ENCODE data around the gene HIPK4. TPM values are rescaled to one million over a fixed set of nuclear protein-coding genes. Genes with fewer than 3 reads are reported as not detected.

HIPK4 gene
- total RNA-seq, 1 donor from 2014 or later = 0.72 TPM

DNA sequence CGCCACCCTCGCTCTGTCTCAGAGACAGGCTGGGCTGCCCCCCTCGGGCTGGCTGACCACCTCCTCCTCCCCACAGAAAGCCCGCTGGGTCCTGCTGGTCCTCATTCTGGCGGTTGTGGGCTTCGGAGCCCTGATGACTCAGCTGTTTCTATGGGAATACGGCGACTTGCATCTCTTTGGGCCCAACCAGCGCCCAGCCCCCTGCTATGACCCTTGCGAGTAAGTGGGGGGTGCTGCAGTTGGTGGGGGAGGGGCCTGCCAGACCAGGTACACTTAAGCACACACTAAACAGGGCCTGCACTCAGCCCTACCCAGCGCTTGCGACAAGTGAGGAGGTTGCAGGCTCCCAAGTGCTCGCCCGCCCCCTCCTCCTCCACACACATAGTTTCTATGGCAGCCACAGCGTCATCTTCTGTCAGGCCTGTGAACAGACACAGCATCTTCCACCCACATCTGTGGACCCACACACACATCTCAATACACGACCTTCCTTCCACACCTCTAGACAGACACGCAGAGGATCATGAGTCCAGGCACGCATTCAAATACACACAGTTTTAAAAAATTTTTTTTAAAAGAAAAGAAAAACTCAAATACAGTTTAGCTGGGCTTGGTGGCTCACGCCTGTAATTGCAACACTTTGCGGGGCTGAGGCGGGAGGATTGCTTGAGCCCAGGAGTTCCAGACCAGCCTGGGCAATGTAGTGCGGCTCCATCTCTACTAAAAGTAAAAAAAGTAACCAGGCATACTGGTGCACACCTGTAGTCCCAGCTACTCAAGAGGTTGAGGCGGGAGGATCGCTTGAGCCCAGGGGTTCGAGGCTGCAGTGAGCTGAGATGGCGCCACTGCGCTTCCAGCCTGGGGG lies 23.1 kb downstream of the HIPK4 start:
- DNase-seq (ENCODE audit: low spot score) = peak; percentile 72

DNA sequence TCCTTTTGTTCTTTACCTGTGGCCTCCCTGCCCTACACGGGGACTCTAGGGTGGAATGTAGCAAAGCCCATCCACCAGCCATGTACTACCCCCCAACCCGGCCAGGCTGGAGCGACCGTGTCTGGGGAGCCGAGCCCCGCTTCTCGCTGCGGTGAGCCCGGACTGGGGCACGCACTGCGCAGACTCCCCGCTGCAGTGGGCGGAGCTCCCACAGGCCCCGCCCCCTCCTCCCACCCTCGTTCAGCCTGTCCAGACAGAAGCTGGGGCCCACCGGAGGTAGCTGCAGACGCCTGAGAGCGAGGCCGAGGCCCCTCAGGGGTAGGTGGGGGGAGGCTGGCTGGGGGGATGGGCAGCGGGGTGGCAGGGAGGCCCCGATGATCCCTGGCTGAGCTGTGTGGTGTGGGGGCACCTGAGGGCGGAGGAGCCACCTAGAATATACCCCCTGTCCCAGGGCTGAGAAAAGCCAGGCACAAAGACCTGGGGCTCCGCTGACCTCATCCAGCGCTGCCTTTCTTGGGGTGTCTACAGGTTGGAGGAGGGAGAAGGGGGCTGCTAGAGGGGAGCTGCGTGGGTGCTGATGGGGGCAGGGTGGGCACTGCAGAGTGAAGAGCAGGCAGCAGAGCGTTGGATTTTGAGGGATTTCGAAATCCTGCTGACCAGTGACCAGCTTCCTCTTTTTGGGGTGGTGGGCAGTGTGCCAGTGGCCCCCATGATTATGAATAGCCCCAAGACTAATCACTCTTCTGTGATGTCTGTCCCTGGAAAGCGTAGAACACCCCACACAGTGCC lies 24.2 kb downstream of the HIPK4 start:
- DNase-seq (ENCODE audit: low spot score) = peak; percentile 92

DNA sequence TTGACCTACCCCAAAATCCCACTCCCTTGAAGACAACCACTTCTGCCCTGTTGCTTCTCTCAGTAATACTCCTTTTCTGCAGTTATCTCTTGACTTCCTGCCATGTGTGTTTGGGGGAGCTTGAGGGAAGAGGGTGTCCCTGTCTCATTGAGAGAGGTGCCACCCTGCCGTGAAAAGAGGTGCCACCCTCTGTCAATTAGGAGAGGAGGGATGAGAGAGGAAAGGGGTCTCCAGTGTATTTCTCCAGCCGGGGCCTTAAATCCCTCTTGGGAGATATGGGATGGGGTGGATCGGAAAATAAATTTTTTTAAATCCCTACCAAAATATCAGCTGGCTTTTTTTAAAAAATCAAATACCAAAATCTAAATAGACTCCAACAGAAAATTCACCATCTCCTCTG lies 25.0 kb downstream of the HIPK4 start:
- DNase-seq (ENCODE audit: low spot score) = no peak

DNA sequence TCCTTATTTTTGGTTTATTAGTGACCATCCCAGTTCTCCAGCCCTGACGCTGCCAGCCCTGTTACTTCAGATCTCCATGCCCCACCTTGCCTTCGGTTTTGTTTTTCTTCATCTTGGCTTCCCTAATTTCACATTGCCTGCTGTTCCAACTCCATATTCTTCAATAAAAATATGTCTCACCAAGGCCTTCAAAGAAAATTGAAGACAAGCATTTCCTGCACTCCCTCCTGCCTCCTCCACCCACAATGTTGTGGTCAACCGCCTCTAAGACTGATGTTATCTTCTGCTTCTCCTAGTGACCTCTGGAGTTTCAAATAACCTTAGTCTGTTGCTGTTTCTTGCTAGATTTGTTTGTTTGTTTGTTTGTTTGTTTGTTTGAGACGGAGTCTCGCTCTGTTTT lies 26.9 kb downstream of the HIPK4 start:
- no peak for DNase-seq (ENCODE audit: low spot score)

DNA sequence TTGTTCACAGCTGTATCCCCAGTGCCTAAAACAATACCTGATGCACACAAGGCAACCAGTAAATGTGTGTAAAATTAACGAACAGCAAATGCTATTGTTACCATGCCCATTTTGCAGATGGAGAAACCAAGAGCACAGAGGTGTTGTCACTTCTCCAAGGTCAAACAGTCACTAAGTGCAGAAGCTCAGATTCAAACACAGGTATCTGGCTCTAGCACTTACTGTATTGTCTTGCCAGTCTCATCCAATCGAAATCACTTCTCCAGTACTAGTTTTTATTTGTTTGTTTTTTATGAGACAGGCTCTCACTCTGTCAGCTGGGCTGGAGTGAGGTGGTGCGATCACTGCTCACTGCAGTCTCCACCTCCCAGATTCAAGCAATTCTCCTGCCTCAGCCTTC lies 27.8 kb downstream of the HIPK4 start:
- no peak for DNase-seq (ENCODE audit: low spot score)

DNA sequence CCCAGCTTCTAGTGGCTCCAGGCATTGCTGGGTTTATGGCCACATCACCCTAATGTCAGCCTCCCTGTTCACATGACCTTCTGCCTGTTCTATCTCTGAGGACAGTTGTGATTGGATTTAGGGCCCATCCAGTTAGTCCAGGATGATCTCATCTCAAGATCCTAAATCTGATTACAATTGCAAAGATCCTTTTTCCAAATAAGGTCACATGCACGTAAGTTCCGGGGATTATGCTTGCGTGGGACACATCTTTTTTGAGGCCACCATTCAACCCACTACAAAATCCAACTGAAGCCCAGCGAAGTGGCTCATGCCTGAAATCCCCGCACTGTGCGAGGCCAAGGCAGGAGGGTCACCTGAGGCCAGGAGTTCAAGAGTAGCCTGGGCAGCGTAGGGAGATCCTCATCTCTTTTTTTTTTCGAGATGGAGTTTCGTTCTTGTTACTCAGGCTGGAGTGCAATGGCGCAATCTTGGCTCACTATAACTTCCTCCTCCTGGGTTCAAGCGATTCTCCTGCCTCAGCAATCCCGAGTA lies 29.2 kb downstream of the HIPK4 start:
- no peak for DNase-seq (ENCODE audit: low spot score)

DNA sequence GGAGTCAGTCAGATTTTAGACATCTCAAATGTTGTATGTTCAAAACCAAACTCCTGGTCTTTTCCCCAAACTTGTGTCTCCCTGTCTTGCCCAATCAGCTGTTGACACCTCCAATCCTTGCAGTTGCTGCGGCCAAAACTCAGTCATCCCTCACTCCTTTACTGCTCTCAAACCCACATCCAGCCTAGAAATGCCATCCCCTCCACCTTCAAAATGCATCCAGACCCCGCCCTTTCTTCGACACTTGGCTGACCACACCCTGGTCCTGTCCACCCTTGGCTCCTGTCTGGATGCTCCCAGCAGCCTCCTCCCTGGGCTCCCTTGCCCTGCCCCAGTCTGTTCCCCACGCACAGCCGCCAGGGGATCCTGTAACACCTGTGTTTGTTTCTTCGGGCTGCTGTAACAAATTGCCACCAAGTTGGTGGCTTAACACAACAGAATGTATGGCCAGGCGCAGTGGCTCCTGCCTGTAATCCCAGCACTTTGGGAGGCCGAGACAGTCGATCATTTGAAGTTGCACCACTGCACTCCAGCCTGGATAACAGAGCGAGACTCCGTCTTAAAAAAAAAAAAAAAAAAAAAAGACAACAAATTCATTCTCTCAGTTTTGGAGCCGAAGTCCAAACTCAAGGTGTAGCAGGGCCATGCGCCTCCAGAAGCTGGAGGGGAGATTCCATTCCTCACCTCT lies 29.8 kb downstream of the HIPK4 start:
- DNase-seq (ENCODE audit: low spot score) = no peak

DNA sequence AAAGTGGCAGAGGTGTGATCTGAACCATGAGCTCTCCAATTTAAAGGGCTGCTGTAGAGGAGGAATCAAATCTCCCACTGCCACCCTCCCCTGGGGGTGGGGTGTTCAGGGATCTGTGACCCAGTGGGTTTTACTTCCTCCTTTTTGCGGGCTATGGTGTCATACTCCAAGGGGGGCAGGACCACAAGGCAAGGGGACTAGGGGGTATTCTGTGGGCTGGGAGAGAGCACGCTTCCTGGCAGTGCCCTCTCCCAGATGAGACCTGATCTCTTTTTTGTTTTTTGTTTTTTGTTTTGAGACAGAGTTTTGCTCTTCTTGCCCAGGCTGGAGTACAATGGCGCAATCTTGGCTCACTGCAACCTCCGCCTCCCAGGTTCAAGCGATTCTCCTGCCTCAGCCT lies 31.2 kb downstream of the HIPK4 start:
- DNase-seq (ENCODE audit: low spot score) = no peak

DNA sequence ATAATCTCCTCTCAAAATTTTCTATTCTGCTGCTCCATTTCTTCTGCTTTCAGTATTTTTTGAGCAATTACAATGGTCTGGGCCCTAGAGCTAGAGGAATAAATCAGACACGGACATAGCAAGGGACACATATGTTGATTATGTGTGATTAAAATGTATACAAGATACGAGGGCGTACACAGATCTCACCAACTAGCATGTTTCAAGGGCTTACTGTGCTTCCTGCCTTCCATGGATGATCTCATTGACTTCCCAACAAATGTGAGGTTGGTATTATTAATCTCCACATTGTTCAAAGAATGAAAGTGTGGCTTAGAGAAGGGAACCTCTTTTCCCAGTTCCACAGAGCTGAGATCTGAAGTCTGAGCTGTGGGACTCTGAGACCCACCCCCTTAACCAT lies 32.3 kb downstream of the HIPK4 start:
- DNase-seq (ENCODE audit: low spot score) = no peak

DNA sequence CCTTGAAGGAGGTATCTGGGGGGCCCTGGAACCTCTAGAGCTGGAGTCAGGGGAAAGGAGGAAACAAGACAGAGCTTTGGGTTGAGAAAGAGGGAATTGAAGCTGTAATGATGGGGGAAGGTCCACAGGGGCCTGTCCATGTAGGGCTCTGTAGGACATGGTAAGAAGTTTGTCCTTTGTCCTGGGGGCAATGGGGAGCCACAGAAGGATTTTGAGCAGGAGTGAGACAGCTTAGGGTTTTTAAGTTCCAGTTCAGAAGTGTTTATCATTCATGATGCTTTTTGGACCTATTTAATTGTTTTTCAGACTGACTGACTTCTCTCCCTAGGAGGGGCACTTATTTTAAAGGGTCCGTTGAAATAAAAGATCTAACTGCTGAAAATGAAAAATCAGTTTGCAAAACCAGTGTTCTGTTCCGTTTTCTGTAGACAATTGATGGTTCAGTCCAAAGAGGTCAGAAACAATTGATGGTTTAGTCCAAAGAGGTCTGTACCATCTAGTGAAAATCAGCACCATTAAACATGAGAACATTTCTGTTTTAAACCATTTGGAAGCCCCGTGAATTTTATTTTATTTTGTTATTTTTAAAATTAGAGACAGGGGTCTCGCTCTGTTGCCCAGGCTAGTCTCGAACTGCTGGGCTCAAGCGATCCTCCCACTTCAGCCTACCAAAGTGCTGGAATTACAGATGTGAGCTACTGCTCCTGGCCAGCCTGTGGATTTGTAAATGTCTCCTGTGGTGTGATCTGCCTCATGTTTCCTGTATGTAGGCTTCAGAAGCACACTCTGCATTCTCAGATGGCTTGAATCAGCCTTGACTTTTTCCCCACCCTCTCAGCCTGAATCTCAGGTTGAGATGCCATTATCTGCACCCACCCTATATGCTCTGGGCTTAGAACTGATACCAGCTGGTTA lies 33.0 kb downstream of the HIPK4 start:
- DNase-seq (ENCODE audit: low spot score) = no peak

DNA sequence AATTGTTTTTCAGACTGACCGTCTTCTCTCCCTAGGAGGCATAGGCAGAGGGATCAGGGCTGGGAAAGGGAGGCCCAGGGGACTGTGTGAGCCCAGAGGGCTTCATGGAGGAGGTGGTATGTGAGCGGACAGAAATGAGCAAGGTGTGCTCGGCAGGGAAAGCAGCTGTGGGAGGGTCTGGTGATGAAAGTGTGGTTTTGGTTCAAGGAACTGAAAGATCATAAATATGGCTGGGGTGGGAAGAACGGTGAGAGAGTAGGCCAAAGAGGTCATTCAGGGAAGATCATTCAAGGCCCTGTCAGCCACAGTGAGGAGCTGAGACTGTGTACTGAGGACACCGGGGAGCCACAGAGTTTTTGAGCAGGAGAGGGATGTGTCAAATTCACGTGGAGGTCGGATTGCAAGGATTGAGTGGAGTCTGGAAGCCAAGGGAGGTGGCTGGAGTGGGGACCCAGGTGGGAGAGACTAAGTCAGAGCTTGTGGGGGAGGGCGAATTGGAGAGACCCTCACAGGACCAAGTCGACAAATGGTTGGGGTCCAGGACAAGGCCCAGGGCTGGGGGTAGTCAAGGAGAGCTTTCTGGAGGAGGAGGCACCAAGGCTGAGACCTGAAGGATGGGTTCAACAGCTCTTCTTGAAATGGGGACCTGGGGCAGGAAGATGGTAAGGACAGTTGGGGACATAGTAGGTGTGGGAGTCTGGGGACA lies 33.9 kb downstream of the HIPK4 start:
- DNase-seq (ENCODE audit: low spot score) = no peak

DNA sequence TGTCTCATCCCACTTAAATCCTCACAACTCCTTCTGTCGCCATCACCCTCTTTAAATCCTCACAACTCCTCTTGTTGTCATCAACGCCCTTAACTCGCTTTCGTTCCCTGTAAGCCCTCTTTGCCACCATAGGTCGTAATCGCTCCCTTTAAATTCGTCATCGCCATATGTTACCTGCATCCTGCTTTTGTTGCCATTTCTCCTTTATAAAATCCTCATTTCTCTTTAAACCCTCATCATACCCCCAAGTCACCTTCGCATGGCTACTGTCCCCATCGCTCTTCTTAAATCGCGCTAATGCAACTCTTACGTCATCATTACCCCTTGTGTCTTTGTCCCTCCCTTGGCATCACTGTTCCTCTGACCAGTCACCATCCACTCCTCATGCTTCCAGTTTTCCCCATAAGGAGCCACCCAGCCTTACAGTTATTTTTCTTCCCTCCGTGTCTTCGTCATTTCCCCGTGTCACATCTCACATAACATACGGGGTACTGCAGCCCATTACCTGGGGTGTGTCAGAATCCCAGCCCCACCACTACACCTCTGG lies 40.9 kb downstream of the HIPK4 start:
- peak; percentile 30 for DNase-seq (ENCODE audit: low spot score)

DNA sequence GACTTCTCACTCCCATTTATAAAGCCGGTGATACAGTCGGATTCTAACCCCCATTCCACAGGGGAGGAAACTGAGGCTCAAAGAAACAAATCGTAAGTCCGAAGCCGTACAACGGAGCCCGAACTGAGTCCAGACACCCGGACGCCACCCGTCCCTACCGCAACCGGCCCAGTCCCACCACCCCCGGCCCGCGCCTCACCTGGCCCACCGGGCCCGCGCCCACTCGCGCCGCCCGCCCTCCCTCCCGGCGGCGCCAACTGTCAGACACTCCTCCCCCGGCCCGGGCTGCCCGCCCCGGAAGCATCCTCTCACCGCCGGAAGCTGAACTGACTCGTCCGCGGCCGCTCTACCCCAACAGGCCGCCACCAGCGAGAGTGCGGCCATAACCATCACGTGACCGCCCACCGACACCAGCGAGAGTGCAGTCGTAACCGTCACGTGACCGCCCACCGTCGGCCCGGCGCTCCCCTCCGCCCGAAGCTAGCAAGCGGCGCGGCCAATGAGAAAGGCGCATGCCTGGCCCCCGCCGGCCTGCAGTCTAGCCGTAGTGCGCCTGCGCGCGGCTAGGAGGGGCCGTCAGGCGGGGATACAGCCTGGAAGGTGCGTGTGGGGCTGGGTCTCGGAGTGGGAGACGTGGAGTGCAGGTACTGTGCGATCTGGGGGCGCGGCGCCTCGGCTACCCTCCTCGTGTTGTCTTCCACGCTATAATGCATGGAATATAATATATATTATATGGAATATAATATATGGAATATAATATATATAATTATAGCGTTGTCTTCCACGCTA lies 41.7 kb downstream of the HIPK4 start, which contains the start of the genes C19orf47 and PLD3:
C19orf47 (minus strand) TSS at position 273 of the 789 bp plus-strand sequence. CDS start 6,540 bp downstream, outside the sequence.
PLD3 (plus strand) TSS at position 571 of the 789 bp plus-strand sequence. CDS start 17,789 bp downstream, outside the sequence.
- DNase-seq (ENCODE audit: low spot score) = peak; percentile 100

DNA sequence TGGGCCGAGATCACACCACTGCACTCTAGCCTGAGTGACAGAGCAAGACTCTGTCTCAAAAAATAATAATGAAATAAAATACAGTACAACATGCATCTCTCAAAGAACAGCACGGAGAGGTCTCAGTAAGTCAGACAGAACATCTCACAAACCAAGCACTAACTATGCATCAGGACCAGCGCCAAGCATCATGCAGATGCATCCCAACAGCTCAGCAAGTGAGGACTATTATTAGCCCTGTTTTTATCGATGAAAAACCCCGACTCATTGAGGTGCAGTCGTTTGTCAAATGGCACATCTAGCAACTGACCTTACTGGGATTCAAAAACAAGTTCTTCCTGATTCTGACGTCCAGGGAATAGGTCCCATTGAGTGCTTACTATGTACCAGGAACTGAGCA lies 45.6 kb downstream of the HIPK4 start:
- DNase-seq (ENCODE audit: low spot score) = no peak

DNA sequence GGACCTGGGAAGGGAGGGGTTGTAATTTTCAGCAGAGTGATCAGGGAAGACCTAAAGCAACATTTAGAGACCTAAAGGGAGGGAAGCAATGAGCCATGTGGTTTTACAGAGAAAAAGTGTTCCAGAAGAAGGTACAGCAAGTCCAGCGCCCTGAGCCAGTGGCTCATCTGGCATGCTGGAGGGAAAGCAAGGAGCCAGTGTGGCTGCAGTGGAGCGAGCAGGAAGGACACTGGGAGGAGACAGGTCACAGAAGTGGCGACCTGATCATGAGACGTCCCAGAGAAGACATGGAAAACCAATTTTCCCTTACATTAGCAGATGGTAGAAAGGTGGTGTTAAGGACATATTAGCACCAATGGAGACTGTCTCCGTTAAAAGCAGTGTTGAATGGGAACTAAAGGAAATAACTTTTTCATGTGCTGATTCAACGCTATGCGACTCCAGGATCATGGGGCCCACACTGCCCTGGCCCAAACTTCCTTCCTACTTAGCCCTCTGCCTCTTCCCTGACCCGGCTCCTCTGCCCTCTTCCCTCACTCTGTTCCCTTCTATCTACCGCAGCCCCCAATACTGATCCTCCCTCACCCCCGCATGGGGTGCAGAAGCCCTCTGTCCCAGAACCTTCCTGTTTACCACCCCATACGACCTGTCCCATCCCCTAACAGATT lies 47.2 kb downstream of the HIPK4 start:
- DNase-seq (ENCODE audit: low spot score) = no peak

DNA sequence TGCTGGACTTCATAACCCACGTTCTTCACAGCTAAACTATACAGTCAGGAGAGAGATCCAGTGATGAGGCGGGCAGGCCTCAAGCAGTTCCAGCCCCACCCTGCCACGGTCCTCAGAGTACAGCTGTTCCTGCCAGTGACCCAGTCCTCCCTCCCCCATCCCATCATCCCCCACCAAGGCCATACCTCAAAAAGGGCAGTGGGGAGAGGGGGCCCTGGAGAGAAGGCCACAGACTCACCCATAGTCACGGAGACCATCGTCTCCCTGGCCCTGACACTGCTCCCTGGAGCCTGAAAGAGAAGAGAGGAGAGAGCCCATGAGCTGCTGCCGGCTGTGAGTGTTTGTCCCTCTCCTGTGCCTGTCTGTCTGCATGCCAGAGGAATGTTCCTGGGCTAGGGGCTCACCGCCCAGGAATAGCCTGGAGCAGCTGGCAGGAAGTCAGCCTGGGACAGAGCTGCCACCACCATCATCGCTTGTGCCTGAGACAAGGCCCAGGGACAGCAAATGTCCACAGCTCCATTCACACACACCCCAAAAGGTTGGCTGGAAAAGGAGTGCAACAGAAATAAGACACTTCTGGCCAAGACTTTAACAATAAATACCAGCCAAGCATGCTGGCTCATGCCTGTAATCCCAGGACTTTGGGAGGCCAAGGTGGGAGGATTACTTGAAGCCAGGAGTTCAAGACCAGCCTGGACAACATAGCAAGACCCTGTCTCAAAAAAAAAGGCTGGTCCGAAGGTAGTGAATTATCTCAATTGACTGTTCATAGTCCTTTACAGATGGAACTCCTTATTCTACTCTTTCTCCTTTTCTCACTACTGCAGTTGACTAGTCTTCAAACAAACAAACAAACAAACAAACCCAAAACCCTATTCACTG lies 48.1 kb downstream of the HIPK4 start:
- DNase-seq (ENCODE audit: low spot score) = no peak

DNA sequence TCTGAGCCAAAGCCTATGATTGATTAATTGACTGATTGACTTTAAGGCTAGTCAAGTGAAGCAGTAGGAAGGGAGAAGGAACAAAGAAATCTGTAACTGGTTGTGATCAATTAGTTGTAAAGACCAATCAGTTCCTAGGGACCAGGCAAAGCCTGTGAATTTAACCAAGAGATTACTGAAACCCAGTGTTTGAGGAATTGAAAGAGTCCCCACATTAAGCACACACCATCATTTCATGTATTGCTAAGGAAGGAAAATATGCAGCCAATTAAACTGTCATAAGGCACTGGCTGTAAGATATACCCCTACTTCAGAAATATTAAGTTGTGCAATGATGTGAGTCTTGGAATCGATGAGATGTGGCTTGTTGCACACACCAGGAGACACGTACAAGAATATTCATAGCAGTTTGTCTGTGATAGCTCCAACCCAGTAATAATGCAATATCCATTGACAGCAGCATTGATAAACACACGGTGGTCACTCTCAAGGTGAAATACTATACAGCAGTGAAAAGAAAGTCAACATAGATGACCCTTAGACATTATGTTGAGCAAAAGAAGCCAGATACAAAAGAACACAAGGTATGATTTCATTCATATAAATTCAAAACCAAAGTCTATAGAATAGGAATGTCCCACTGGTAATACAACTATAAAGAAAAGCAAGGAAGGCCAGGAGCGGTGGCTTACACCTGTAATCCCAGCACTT lies 50.8 kb downstream of the HIPK4 start:
- DNase-seq (ENCODE audit: low spot score) = no peak

Measured in umbilical cord (tissue), 2 donors.